DMS 273 (cell line): ENCODE measurements around the gene AP3B1.
"Not testable (repeated sequence)": the region's sequence is repeated elsewhere in the genome, so short reads cannot be mapped to it uniquely, and the experiment has no call there.

ENCODE experiments used
- DNase-seq: peaks from one replicate; lab custom pipeline; 2025; ENCODE audit not compliant: unreplicated experiment; lab: John Stamatoyannopoulos, UW

Gene AP3B1

DNA sequence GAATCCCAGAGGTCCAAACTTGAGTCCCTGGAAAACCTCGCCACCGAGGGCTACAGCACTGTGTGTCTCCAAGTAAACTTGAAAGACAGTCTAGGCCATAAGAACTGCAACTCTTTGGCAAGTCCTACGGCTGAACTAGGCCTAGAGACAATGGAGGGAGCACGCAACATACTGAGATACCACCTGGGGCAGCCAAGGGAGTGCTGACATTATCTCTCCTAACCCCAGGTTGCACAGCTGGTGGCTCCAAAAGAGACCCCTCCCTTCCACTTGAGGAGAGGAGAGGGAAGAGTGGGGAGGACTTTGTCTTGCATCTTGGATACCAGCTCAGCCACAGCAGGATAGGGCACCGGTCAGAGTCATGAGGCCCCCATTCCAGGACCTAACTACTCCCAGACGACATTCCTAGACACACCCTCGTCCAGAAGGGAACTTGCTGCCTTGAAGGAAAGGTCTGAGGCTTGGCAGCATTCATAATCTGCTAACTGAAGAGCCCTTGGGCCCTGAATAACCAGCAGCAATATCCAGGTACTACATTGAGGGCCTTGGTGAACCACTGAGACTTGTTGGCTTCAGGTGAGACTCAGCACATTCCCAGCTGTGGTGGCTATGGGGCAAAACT is 42.7 kb downstream of the AP3B1 start:
- no peak for DNase-seq

DNA sequence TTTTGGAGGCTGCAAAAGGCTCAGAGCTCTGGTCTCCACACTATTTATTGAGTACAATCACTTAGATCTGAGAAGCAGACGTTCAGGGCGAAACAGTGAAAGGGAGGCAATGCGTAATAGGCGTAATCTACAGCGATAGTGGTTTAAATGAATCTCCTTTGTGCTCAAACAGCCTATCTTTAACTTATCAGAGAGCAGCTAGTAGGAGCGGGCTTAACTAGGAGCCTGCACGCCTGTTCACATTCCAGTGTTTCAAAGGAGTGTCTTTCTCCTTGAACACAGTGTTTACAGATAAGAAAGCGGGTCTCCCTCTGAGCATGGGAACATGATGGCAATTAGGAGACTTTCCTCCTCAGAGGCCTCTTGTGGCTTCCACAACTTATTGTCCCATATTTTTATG is 49.4 kb downstream of the AP3B1 start:
- no peak for DNase-seq

DNA sequence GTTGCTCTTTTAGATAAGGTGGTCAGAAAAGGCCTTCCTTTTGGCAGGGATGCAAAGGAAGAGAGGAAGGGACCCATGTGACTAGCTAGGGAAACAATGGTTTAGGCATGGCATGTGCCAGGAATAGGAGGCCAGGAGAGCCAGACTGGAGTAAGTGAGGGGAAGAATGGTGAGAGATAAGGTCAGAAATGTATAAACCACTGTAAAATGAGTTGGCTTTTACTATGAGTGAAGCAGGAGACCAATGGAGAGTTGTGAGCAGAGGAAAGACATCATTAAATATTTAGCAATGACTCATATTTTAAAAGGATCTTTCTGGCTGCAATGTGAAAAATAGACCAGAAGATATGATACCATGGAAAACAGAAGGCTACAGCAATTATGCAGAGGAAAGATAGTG is 50.9 kb downstream of the AP3B1 start:
- no peak for DNase-seq

DNA sequence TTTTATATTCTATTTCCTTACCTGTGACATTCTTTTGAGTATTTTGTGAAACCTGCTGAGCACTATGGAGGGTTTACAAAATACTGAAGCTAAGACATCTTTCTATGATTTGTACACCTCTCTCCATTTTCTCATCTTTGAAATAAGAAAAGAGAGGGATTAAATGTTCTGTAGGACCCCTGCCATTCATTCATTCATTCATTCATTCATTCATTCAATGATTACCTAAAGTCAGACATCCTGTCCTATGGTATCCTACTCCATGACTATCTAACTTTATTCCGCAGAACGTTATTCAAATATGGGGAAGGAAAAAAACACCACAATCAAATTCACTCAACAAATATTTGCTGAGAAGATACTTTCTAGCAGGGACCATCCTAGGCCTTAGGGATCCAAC is 51.4 kb downstream of the AP3B1 start:
- no peak for DNase-seq

DNA sequence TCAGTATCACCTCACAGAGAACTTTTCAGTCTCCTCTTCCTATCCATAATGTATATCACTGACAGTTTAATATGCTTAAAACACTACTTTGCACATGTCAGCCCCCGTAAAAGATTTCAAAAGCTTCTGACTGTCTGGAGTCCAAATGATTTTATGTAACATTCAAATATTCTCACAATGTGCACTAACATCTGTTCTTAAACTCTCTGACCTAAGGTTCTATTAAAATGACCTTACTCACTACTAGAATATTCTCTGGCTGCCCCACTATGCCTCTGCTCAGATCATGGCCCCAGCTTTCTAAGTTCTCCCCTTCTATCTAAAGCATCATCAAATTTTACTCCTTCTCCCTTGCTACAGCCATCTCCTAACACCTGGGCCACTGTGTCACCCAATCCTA is 52.5 kb downstream of the AP3B1 start:
- DNase-seq = no peak

DNA sequence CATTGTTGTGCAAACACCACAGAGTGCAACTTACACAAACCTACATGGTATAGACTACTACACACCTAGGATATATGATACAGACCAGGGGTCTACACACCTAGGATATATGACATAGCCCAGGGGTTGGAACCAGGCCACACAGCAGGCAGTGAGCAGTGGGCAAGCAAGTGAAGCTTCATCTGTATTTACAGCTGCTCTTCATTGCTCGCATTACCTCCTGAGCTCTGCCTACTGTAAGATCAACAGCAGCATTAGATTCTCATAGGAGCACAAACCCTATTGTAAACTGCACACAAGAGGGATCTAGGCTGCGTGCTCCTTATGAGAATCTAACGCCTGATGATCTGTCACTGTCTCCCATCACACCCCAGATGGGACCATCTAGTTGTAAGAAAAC is 56.6 kb downstream of the AP3B1 start:
- DNase-seq = no peak

DNA sequence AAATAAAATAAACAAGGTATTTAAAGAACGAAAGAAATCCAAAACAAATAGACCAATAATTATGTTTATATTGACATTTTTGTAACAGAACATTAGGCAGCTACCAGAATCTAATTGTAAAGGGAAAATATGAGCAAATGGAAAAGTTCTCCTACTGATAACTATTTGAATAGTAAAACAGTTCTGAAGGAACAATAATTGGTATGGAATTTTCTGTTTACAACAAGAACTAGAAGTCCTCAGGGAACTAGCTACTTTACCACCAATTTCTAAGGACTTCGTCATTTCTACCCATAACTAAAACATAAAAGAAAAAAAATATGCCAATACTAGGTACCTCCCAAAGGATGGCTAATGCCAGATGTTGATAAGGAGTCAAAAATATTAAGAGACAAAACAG is 58.5 kb downstream of the AP3B1 start:
- DNase-seq = no peak

DNA sequence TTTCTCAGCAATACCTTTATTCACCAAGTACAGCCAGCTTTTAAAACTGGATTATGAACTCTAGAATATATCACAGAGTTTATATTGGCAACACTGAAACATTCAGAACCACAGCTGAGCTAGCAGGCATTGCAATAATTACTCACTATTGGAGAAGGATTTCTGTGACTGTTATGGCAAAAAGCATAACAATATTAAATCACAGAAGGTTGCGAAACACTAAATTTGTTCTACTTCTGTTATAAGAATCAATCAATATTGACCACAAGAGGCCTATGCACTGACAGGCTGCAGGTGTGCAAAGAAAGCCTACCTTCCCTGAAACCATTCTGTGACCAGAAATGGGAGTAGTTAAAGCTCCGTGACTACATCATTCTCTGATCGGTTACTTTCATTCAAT is 59.2 kb downstream of the AP3B1 start:
- DNase-seq = no peak

DNA sequence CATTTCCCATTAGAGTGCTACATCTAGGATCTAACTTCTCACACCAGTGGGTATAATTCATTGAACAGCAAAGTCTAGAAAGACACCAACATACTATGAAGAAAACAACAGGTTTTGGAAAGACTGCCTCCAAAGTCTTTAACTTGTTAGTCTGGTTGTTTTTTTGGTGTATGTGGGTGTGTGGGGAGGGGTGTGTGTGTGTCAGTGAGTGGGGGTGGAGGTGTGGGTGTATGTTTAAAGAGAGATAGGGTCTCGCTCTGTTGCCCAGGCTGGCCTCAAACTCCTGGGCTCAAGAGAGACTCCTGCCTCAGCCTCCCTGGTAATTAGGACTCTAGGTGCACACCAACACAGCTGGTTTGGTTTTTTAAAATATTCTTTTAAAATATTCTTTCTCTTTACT is 59.7 kb downstream of the AP3B1 start:
- no peak for DNase-seq

DNA sequence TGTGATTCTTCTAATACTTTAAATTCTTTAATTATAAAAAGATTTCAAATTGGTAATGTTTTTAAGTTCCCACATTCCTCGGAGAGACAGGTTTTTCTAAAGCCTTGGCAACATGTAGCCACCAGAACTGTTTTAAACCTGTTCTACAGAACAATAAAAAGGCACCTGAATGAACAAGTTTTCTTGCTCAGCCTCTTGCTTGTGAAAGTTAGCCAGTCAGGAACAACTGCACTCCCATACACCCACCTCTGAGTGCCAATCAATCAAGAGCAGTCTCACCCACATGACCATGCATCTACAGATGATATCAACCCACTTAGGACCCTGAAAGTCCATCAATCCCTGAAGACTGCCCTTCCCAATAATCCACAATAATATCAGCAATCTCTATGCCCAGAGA is 62.3 kb downstream of the AP3B1 start:
- DNase-seq = no peak

DNA sequence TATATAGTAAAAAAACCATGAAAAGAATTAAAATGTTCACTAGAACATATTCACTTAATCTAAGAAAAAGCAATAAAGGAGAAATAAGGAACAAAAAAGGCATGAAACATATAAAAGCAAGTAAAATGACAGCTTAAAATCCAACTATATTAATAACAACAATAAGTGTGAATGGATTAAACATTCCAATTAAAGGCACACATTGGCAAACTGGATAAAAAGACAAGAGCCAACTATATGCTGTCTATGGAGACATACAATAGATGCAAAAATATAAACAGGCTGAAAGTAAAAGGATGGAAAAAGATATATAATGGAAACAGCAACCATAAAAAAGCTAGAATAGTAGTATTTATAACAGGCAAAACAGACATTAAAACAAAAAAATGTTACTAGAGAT is 70.1 kb downstream of the AP3B1 start:
- DNase-seq = no peak

DNA sequence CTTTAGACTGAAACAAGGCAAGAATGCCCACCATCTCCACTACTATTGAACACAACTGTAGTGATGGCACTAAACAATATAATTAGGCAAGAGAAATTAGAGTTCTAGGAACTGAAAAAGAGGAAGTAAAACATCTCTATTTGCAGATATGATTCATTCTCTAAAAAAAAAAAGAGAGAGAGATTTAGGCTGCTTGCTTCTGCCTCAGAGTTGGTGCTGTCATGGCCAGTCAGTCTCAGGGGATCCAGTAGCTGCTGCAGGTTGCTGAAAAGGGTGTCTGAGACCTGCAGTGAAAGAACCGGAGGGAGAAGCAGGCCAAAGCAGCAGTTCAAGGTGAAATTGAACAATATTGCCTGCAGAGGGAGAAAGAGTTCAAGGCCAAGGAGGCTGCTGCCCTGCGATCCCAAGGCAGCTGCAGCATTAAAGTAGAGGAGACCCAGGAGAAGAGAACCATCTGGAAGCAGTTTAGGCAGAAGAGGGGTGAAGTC is 72.5 kb downstream of the AP3B1 start:
- DNase-seq = peak; percentile 55

DNA sequence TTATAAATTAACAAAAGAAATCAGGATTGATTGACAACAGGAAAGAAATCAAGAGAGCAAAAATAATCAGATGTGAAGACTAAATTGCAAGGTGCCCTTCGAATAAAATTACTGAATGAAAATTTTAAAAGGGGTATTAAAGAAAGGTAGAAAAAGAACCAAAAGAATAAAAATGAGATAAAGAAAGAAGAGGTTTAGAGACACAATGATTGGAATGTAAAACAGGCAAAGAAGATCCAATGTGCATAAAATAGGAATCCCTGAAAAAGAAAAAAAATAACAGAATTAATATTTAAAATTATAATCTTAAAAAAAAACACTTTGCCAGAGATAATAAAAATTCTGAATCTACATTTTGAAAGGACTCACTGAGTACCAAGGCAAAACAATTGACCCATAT is 73.0 kb downstream of the AP3B1 start:
- no peak for DNase-seq

DNA sequence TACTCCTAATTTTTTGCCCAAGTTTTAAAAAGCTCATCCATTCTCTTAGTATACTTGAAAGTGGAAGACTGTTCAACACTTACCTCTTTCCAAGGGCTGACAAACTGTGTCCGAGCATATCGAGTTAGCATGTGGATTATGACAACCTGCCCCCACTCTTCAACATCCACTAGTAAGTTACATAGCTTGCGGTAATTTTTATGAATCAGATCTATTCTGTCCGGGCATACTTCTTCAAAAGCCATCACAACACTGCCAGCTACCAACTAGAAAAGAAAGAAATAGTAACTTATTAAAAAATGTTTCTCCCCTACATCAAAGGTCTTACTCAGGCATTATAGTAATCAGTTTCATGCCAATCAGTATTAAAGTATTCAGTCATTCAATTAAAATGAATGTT is 78.5 kb downstream of the AP3B1 start:
- no peak for DNase-seq

DNA sequence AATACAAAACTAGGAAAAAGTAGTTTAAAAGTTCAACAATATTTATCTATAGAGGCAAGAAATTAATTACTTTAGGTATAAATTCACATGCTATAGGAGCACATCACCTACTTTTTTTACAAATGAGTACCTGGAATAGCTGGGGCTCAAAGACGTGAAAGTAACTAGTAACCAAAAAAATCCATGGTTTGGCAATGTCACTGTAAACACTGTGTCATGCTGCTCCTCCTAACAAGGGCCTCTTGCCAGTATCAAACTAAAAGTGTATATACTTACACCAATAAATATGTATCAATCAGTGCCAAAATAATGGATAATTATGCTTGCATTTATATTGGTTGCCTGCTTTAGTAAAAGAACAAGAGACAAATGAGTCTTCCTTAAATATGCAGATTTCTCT is 78.9 kb downstream of the AP3B1 start:
- DNase-seq = no peak

DNA sequence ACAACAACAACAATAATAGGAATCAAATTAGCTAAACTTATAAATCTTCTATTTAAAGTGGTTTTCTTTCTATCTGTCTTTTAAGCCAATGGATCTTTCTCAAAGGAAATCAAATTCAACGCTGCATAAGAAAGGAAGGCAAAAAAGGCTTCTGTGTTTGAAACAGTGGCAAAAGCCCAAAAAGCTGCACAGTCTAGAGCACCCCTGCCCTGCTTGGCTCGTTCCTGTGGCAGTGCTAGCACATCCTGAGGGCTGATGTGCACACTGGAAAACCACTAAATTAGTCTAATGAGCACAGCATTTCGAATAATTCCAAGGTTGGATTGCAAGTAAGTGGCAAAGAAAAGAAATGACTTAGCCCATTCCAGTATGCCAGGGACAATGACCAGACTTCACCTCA is 80.7 kb downstream of the AP3B1 start:
- DNase-seq = no peak

DNA sequence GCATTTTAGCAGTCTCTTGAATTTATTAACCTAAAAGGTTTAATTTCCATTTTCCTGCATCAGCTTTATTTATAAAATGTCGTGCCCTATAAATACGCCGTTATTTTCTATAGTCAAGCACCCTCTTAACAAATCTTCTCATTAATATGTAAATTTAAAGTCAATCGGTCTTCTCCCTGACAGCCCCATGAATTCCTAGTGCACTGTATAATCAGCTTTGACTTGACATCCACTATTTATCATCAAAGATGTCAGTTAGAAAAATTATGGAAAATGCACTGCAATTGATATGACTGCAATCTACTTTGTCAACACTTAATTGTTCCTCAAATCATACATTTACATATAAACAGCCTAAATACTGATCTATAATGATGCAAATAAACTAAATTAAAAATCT is 83.4 kb downstream of the AP3B1 start:
- DNase-seq = no peak

DNA sequence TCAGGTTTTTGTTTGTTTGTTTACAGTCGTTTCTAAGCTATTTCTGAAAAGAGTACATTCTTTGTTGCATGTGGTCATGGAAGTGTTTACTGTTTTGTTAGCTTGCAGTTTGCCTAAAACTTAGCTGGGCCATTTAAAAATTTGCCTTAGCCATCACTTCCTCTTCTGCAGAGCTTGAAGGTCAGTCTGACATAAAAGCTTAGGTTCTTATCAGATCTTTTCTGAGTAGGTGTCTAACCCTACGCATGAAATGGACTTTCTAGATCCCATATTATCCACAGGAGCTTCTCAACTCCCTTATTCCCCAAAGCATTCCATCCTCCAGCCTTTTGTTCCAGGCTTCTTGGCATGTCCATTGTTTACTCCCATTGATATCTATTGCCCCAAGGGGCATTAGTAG is 90.3 kb downstream of the AP3B1 start:
- DNase-seq = no peak

DNA sequence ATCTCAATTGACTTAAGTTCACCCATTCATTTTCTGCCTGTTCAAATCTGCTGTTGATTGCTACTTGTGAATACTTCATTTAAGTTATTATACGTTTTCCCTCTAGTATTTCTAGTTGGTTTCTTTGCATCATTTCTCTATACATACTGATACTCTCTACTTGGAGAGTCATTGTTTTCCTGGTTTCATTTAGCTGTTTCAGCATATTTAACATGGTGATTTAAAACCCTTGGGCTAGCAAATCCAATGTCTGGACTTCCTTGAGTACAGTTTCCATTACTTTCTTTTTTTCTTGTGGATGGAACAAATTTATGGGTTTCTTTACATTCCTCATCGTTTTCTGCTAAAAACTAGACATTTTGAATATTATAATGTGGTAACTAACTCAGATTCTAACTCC is 90.7 kb downstream of the AP3B1 start:
- no peak for DNase-seq

DNA sequence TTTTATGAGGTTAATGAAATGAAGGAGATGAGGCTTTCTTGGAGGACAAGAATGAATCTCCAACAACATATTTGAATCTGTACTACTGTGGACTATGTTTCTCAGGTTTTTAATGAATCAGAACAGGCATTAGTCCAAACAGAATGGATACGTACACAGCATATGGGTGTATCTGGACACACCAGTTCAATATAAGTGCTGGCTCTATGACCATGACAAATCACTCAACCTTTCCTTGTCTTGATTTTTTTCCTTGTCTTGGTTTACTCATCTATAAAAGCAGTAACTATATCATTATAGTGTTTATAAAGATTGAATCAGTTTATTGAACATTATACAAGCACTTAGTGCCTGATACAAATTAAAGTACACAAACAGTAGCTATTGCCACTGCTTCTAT is 104.1 kb downstream of the AP3B1 start:
- no peak for DNase-seq

DNA sequence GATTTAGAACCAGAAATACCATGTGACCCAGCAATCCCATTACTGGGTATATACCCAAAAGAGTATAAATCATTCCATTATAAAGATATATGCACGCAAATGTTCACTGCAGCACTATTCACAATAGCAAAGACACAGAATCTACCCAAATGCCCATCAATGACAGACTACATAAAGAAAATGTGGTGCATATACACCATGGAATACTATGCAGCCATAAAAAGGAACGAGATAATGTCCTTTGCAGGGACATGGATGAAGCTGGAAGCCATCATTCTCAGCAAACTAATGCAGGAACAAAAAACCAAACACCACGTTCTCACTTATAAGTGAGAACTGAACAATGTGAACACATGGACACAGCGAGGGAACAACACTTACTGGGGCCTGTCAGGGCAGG is 105.8 kb downstream of the AP3B1 start:
- not testable (repeated sequence) for DNase-seq

DNA sequence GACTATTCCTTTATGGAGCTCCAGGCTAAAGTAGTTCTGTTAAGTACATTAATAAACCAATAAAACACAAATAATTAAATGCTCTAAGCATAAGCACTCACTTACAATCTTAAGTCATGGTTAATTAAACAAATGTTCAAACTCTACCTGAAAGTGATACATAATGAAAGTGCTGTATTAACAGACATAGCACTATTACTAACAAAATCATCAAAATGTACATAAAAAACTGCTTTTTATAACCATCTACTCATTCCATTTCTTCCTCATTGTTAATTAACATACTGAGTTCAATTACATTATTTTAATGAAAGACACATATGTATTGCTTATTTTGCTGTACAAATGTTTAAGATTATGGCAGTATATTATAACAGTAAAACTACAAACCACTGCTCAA is 107.3 kb downstream of the AP3B1 start:
- no peak for DNase-seq

DNA sequence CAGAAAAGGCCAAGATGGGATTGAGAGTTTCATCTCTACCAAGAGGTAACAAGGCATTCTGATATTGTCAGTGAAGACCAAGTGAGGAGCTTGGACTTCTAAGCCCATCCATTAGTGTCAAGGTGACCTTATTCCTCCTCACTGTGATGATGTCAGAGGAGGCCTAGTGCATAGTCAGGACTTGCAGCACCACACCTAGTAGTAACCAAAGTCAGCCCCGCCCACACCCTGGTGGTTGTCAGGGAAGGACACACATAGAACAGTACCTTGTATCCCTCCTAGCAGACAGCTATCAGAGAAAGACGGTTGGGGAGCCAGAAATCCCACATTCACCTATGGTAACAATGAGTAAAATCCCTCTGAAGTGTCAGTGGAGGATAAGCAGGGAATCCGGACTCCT is 111.7 kb downstream of the AP3B1 start:
- DNase-seq = no peak

DNA sequence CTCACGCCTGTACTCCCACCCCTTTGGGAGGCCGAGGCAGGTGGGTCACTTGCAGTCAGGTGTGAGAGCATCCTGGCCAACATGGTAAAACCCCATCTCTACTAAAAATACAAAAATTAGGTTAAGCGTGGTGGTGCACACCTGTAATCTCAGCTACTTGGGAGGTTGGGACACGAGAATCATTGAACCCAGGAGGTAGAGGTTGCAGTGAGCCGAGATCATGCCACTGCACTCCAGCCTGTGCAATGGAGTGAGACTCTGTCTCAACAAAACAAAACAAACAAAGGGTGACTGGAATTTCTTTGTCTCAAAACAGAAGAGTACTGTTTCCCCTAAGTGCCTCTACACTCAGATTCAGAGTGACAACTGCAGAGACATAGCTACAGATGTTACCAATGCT is 116.1 kb downstream of the AP3B1 start:
- no peak for DNase-seq
